OCI-LY1 (cell line): ENCODE measurements around the gene TRNP1.

Experiments
- CTCF ChIP-seq: fragments of 200-600 bp; sonication (generic), shearing (Covaris generic); IDR thresholded peaks from 2 replicates; pipeline ENCODE4 v1.5.1; 2017; ENCODE audit warnings: mild to moderate bottlenecking, antibody characterized with exemption, low read length, moderate library complexity, mixed read lengths
- EZH2 ChIP-seq: fragments of 200-600 bp; sonication (generic), shearing (Covaris generic); IDR thresholded peaks from 2 replicates; pipeline ENCODE4 v1.8.0; 2017; ENCODE audit warnings: borderline replicate concordance, mixed run types, mild to moderate bottlenecking, antibody characterized with exemption, low read length, moderate library complexity, mixed read lengths

- TF ChIP-seq CTCF = no peak
- TF ChIP-seq EZH2 = no peak
These were observed 42.3 kb upstream of the TRNP1 start for GRCh38 chr1:26951216-26951615.
